ENCODE measurements around the gene GPR18.
A peak's percentile ranks its signal among the peaks of the same experiment; 100 is the strongest.

GPR18 gene

GRCh38 chr13:99289674-99290337 is 31.6 kb upstream of the GPR18 start:
- DNase-seq = no peak

GRCh38 chr13:99289271-99289670 is 31.1 kb upstream of the GPR18 start:
- no peak for DNase-seq

- DNase-seq = no peak
Observed at GRCh38 chr13:99288089-99288488, 29.9 kb upstream of the GPR18 start.

GRCh38 chr13:99287551-99287950 is 29.4 kb upstream of the GPR18 start:
- DNase-seq = no peak

- no peak for DNase-seq
Observed at GRCh38 chr13:99285432-99286182, 27.4 kb upstream of the GPR18 start.

GRCh38 chr13:99282264-99283231 is 24.4 kb upstream of the GPR18 start:
- DNase-seq = no peak

GRCh38 chr13:99281811-99282263 is 23.7 kb upstream of the GPR18 start:
- no peak for DNase-seq

GRCh38 chr13:99280166-99280565 is 22.0 kb upstream of the GPR18 start:
- DNase-seq = peak; percentile 40

- no peak for DNase-seq
Observed at GRCh38 chr13:99279637-99280036, 21.5 kb upstream of the GPR18 start.

- DNase-seq = no peak
Observed at GRCh38 chr13:99278843-99279242, 20.7 kb upstream of the GPR18 start.

GRCh38 chr13:99278200-99278599 is 20.0 kb upstream of the GPR18 start:
- DNase-seq = no peak

GRCh38 chr13:99277629-99278028 is 19.4 kb upstream of the GPR18 start:
- no peak for DNase-seq

GRCh38 chr13:99276706-99277105 is 18.5 kb upstream of the GPR18 start:
- DNase-seq = no peak

- DNase-seq = peak; percentile 15
Observed at GRCh38 chr13:99275093-99275469, 16.9 kb upstream of the GPR18 start.

GRCh38 chr13:99273128-99273527 is 14.9 kb upstream of the GPR18 start:
- DNase-seq = no peak

GRCh38 chr13:99272481-99272880 is 14.3 kb upstream of the GPR18 start:
- no peak for DNase-seq

GRCh38 chr13:99271249-99271648 is 13.1 kb upstream of the GPR18 start:
- DNase-seq = no peak

GRCh38 chr13:99270518-99270917 is 12.3 kb upstream of the GPR18 start:
- no peak for DNase-seq

GRCh38 chr13:99269627-99270241 is 11.6 kb upstream of the GPR18 start:
- DNase-seq = peak; percentile 43

GRCh38 chr13:99268822-99269221 is 10.6 kb upstream of the GPR18 start:
- no peak for DNase-seq

- no peak for DNase-seq
Observed at GRCh38 chr13:99267927-99268326, 9.7 kb upstream of the GPR18 start.

GRCh38 chr13:99266827-99267226 is 8.6 kb upstream of the GPR18 start:
- no peak for DNase-seq

Data from kidney glomerular epithelial cell (primary cell).